ENCODE measurements around the gene NCK1. TPM values are rescaled to one million over a fixed set of nuclear protein-coding genes. Genes with fewer than 3 reads are reported as not detected.

NCK1 gene
- total and polyA plus RNA-seq, 2 of the 13 experiments (the other 11 are each of a cell fraction or from before 2014, with no cell fraction given), result 14.7 to 30.4 TPM

- Histone ChIP-seq H3K27me3 (ENCODE audit: control insufficient read depth in 1 of 2, insufficient read depth in 2 of 2, low read length in 2 of 2) (no peaks in the 10 kb centered on the region; a peak in 1 of 5 replicates), H3K79me2 (ENCODE audit: insufficient read depth, low read length) (no peaks in the 10 kb centered on the region), H3K9me3 (ENCODE audit: low read length) (no peaks in the 10 kb centered on the region), H3K4me1 (ENCODE audit: insufficient read depth, low read length) (peaks cover 4% of the 10 kb centered on the region), H3K27ac (ENCODE audit: extremely low read length, insufficient read depth, low read length) (no peak overlapping the region), H3K36me3 (replicated peaks in 1 of 2; ENCODE audit: control insufficient read depth in 1 of 2, insufficient read depth in 2 of 2, low read length in 2 of 2) (no peaks in the 10 kb centered on the region), H3K9ac (ENCODE audit: insufficient read depth, low read depth, low read length) (no peak overlapping the region), H3K4me3 (replicated peaks in 1 of 3; ENCODE audit: insufficient read depth in 1 of 3, low read depth in 2 of 3, low read length in 3 of 3) (no peak overlapping the region), H2AFZ (ENCODE audit: low read length) (no peak overlapping the region), H4K20me1 (ENCODE audit: insufficient read depth, low read length) (no peaks in the 10 kb centered on the region), H3K4me2 (ENCODE audit: low read depth, low read length) (no peak overlapping the region)
- no TSS peak for BruUV-seq (replicated peaks)
- FAIRE-seq (no peak), DNase-seq (ENCODE audit: low spot score) (no peak), ATAC-seq (no peak)
- WGBS (ENCODE audit: low lambda C conversion rate), result 63% methylated on average over 8 of the region's 8 CpGs
- POLR2A ChIA-PET, result no interaction called here
- CTCF ChIA-PET (ENCODE audit: low intra/inter-chr PET ratio, low total read pairs), result no interaction called here
- in situ Hi-C loops (cut with HindIII; ENCODE audit: extremely low pct_ligation_motif_present, low pct_unique_long_range_greater_than_20kb) (no loop called here), intact Hi-C loops (cut with micrococcal nuclease; ENCODE audit: unreplicated experiment) (no loop called here)
- TF ChIP-seq ARID4A (CRISPR knock-in tag; IDR thresholded peaks at IDR 0.05; ENCODE audit: borderline replicate concordance) (no peak), NR2F6 (IDR thresholded peaks at IDR 0.05) (no peak), NR2F6 (CRISPR knock-in tag; IDR thresholded peaks at IDR 0.05) (no peak), TFAP4 (IDR thresholded peaks at IDR 0.05; ENCODE audit: borderline replicate concordance, low read depth) (no peak), MZF1 (CRISPR knock-in tag; IDR thresholded peaks at IDR 0.05; ENCODE audit: borderline replicate concordance) (no peak), HMG20B (CRISPR knock-in tag; conservative IDR thresholded peaks at IDR 0.05) (no peak), TIGD3 (CRISPR knock-in tag; IDR thresholded peaks at IDR 0.05; ENCODE audit: borderline replicate concordance) (no peak), CCAR2 (optimal IDR thresholded peaks at IDR 0.05; ENCODE audit: low read depth, low read length) (no peak)
Measured at GRCh38 chr3:136994772-136995516, 132.9 kb downstream of the NCK1 start.
